ENCODE measurements around the gene ARMC2. TPM values are rescaled to one million over a fixed set of nuclear protein-coding genes. Genes with fewer than 3 reads are reported as not detected.

Gene ARMC2
- total and polyA plus RNA-seq, 2 of the 8 experiments (the other 6 are each of a cell fraction or from before 2014, with no cell fraction given), result 1.6 to 4.4 TPM

- H3K18ac ChIP-seq (ENCODE audit: extremely low read depth, low read length), result no peak overlapping the region
- H3K4me2 ChIP-seq (ENCODE audit: insufficient read depth in 1 of 2, low read depth in 2 of 2, low read length in 2 of 2), result no peak overlapping the region
- no peaks in the 10 kb centered on the region for H3K27me3 ChIP-seq (replicated peaks in 1 of 4; ENCODE audit: control insufficient read depth in 3 of 4, extremely low read depth in 1 of 4, insufficient read depth in 3 of 4, low read length in 3 of 4)
- H2BK120ac ChIP-seq (replicated peaks; ENCODE audit: low read depth, low read length), result no peak overlapping the region
- H3K79me1 ChIP-seq (ENCODE audit: low read depth, low read length), result no peaks in the 10 kb centered on the region
- H3K14ac ChIP-seq (ENCODE audit: insufficient read length), result no peak overlapping the region
- no peak overlapping the region for H3K27ac ChIP-seq (ENCODE audit: low read depth, low read length)
- no peak overlapping the region for H2AK5ac ChIP-seq (ENCODE audit: low read depth, low read length)
- no peak overlapping the region for H3K4me3 ChIP-seq (ENCODE audit: extremely low read depth in 1 of 4, insufficient read depth in 2 of 4, low read depth in 3 of 4, low read length in 4 of 4)
- POLR2A ChIA-PET (ENCODE audit: partially characterized antibody), result interaction anchor here (0.6 to 1.1 kb wide), 2 partner anchors 26 to 552 kb away, joined by 3 read pairs; no protein-coding TSS in a partner anchor
- WGBS, 2 experiments (ENCODE audit: extremely low coverage in 1 of 2, insufficient coverage in 1 of 2, insufficient read length in 1 of 2, insufficient replicate concordance in 2 of 2, low coverage in 1 of 2, low lambda C conversion rate in 2 of 2, missing lambda C conversion rate in 1 of 2), result 86% methylated on average over 10 of the region's 10 CpGs; no CpG with 5 or more reads in 1 of the 2 experiments
- no peak overlapping the region; the same call in 1 of the 2 replicates for H4K8ac ChIP-seq (ENCODE audit: extremely low read depth, insufficient read depth, low read length)
- no peak overlapping the region for H3K9ac ChIP-seq (replicated peaks in 1 of 4; ENCODE audit: extremely low read depth in 1 of 4, low read depth in 3 of 4, low read length in 3 of 4)
- H3K9me3 ChIP-seq (ENCODE audit: insufficient read depth in 2 of 2, low read depth in 1 of 2, low read length in 1 of 2), result no peaks in the 10 kb centered on the region
- H3K36me3 ChIP-seq (ENCODE audit: control insufficient read depth in 2 of 4, insufficient read depth in 4 of 4, low read length in 3 of 4), result peaks cover 0 to 4% (median 0%) of the 10 kb centered on the region in 4 experiments; a peak in 2 of 8 replicates
- no peak overlapping the region for H3K23ac ChIP-seq (ENCODE audit: insufficient read length)
- H3K79me2 ChIP-seq (ENCODE audit: control insufficient read depth in 1 of 2, insufficient read depth in 2 of 2, low read length in 2 of 2), result no peaks in the 10 kb centered on the region
- H4K91ac ChIP-seq (replicated peaks; ENCODE audit: insufficient read length, low read length), result no peak overlapping the region
- H2BK20ac ChIP-seq (ENCODE audit: low read length), result no peak overlapping the region
- H4K20me1 ChIP-seq (replicated peaks in 1 of 2; ENCODE audit: control insufficient read depth in 1 of 2, insufficient read depth in 2 of 2, low read length in 2 of 2), result no peaks in the 10 kb centered on the region
- FAIRE-seq (no peak), DNase-seq (ENCODE audit: low read depth in 1 of 2, low spot score in 2 of 2) (no peak)
- no peak overlapping the region for H3K56ac ChIP-seq (replicated peaks; ENCODE audit: insufficient read length, low read depth, low read length)
- H2BK12ac ChIP-seq (ENCODE audit: low read depth, low read length), result no peak overlapping the region
- H2BK15ac ChIP-seq (ENCODE audit: low read length), result no peak overlapping the region
- no peak overlapping the region for H3K4ac ChIP-seq (replicated peaks; ENCODE audit: insufficient read length, low read depth, low read length)
- peaks cover 0 to 8% (median 0%) of the 10 kb centered on the region in 4 experiments; a peak in 2 of 7 replicates for H3K4me1 ChIP-seq (replicated peaks in 1 of 4; ENCODE audit: control insufficient read depth in 3 of 4, insufficient read depth in 4 of 4, low read length in 3 of 4)
- H2AFZ ChIP-seq (ENCODE audit: low read length), result no peak overlapping the region
- CTCF ChIA-PET (ENCODE audit: partially characterized antibody), result interaction anchor here (1.0 to 1.8 kb wide), 3 partner anchors 13 to 222 kb away, joined by 3 to 5 read pairs (median 3); no protein-coding TSS in a partner anchor
- no peak overlapping the region for H2BK5ac ChIP-seq (ENCODE audit: low read depth, low read length)
- no peak overlapping the region for H4K5ac ChIP-seq (ENCODE audit: insufficient read length, low read depth, low read length)
- H3K23me2 ChIP-seq (ENCODE audit: low read depth, low read length), result peaks cover 6% of the 10 kb centered on the region
- no peak for TF ChIP-seq CTBP2 (IDR thresholded peaks at IDR 0.05; ENCODE audit: borderline replicate concordance, insufficient read depth, insufficient read length, low read length)
- TF ChIP-seq KDM5A (IDR thresholded peaks at IDR 0.05; ENCODE audit: low read length), result no peak
- TF ChIP-seq TAF7 (optimal IDR thresholded peaks at IDR 0.05; ENCODE audit: borderline replicate concordance, low read depth, low read length), result no peak
- TF ChIP-seq CTCF (IDR thresholded peaks at IDR 0.05; ENCODE audit: control extremely low read depth in 1 of 3, insufficient read depth in 1 of 3, low read depth in 1 of 3, low read length in 3 of 3), result no peak
- no peak for TF ChIP-seq RAD21 (IDR thresholded peaks at IDR 0.05 in 1 of 2, conservative IDR thresholded peaks at IDR 0.05 in 1 of 2; ENCODE audit: low read depth in 2 of 2, low read length in 2 of 2)
- no peak for TF ChIP-seq RNF2 (IDR thresholded peaks at IDR 0.05; ENCODE audit: borderline replicate concordance, low read depth, low read length, missing control alignments, poor library complexity, severe bottlenecking)
- no peak for TF ChIP-seq ZNF274 (IDR thresholded peaks at IDR 0.05; ENCODE audit: borderline replicate concordance, extremely low read depth, low read length)
- no peak for TF ChIP-seq SIRT6 (IDR thresholded peaks at IDR 0.05; ENCODE audit: low read length)
Observed at GRCh38 chr6:108850669-108851465, 2.6 kb downstream of the ARMC2 start.

Data from H1 (cell line).